ENCODE results near the gene EDRF1. TPM values are rescaled to one million over a fixed set of nuclear protein-coding genes. Genes with fewer than 3 reads are reported as not detected.

The EDRF1 gene
- polyA plus RNA-seq, 1 donor (not counting 4 experiments of a cell fraction or from before 2014, with no cell fraction given): 20.4 TPM

- no peaks in the 10 kb centered on the region for H3K27me3 ChIP-seq (ENCODE audit: control insufficient read depth, extremely low read depth, insufficient read depth, low read length)
- H3K9ac ChIP-seq (ENCODE audit: control insufficient read depth, extremely low read depth, insufficient read depth, low read length): no peak overlapping the region
- H2AFZ ChIP-seq (ENCODE audit: control insufficient read depth, low read length): no peak overlapping the region
- H3K36me3 ChIP-seq (ENCODE audit: control insufficient read depth in 2 of 2, extremely low read depth in 1 of 2, insufficient read depth in 2 of 2, low read length in 2 of 2): no peaks in the 10 kb centered on the region
- dilution Hi-C loops (cut with MboI; ENCODE audit: extremely low pct_ligation_motif_present, low sequenced_read_pairs): no loop called here
- TF ChIP-seq CTCF (optimal IDR thresholded peaks at IDR 0.05 in 1 of 3, IDR thresholded peaks at IDR 0.05 in 1 of 3, conservative IDR thresholded peaks at IDR 0.05 in 1 of 3; ENCODE audit: extremely low read depth in 1 of 3, insufficient read depth in 2 of 3, low read length in 3 of 3): no peak
- no peak for TF ChIP-seq EZH2 (IDR thresholded peaks at IDR 0.05; ENCODE audit: low read length)
- H3K9me1 ChIP-seq (ENCODE audit: control insufficient read depth, extremely low read depth, insufficient read depth, low read length): no peaks in the 10 kb centered on the region
- no peaks in the 10 kb centered on the region for H3K9me3 ChIP-seq (ENCODE audit: control insufficient read depth, low read depth, low read length)
- no peaks in the 10 kb centered on the region for H3K4me1 ChIP-seq (ENCODE audit: control insufficient read depth, extremely low read depth, insufficient read depth, low read length)
- DNase-seq (ENCODE audit: low read depth, low spot score) (no peak), FAIRE-seq (no peak)
- H3K27ac ChIP-seq (ENCODE audit: control insufficient read depth, insufficient read depth, low read length): no peak overlapping the region
- H4K20me1 ChIP-seq (ENCODE audit: control insufficient read depth, extremely low read depth, insufficient read depth, low read length): no peaks in the 10 kb centered on the region
- no peaks in the 10 kb centered on the region for H3K79me2 ChIP-seq (ENCODE audit: control insufficient read depth, insufficient read depth, low read length)
- H3K4me3 ChIP-seq (ENCODE audit: control insufficient read depth in 2 of 3, extremely low read depth in 1 of 3, insufficient read depth in 2 of 3, low read depth in 1 of 3, low read length in 3 of 3): no peak overlapping the region
- H3K4me2 ChIP-seq (ENCODE audit: control insufficient read depth, extremely low read depth, insufficient read depth, low read depth, low read length): no peak overlapping the region
Observed at GRCh38 chr10:125781374-125781773, 61.9 kb downstream of the EDRF1 start.

- Histone ChIP-seq H3K36me3 (ENCODE audit: control insufficient read depth in 2 of 2, extremely low read depth in 1 of 2, insufficient read depth in 2 of 2, low read length in 2 of 2) (no peaks in the 10 kb centered on the region), H3K9me1 (ENCODE audit: control insufficient read depth, extremely low read depth, insufficient read depth, low read length) (no peaks in the 10 kb centered on the region), H3K9ac (ENCODE audit: control insufficient read depth, extremely low read depth, insufficient read depth, low read length) (no peak overlapping the region), H3K27me3 (ENCODE audit: control insufficient read depth, extremely low read depth, insufficient read depth, low read length) (no peaks in the 10 kb centered on the region), H3K9me3 (ENCODE audit: control insufficient read depth, low read depth, low read length) (no peaks in the 10 kb centered on the region), H3K4me3 (ENCODE audit: control insufficient read depth in 2 of 3, extremely low read depth in 1 of 3, insufficient read depth in 2 of 3, low read depth in 1 of 3, low read length in 3 of 3) (no peak overlapping the region), H3K79me2 (ENCODE audit: control insufficient read depth, insufficient read depth, low read length) (no peaks in the 10 kb centered on the region), H3K4me1 (ENCODE audit: control insufficient read depth, extremely low read depth, insufficient read depth, low read length) (no peaks in the 10 kb centered on the region), H2AFZ (ENCODE audit: control insufficient read depth, low read length) (no peak overlapping the region), H4K20me1 (ENCODE audit: control insufficient read depth, extremely low read depth, insufficient read depth, low read length) (no peaks in the 10 kb centered on the region), H3K4me2 (ENCODE audit: control insufficient read depth, extremely low read depth, insufficient read depth, low read depth, low read length) (no peak overlapping the region), H3K27ac (ENCODE audit: control insufficient read depth, insufficient read depth, low read length) (no peak overlapping the region)
- DNase-seq (ENCODE audit: low read depth, low spot score) (no peak), FAIRE-seq (no peak)
- TF ChIP-seq EZH2 (IDR thresholded peaks at IDR 0.05; ENCODE audit: low read length): no peak
- no peak for TF ChIP-seq CTCF (optimal IDR thresholded peaks at IDR 0.05 in 1 of 3, IDR thresholded peaks at IDR 0.05 in 1 of 3, conservative IDR thresholded peaks at IDR 0.05 in 1 of 3; ENCODE audit: extremely low read depth in 1 of 3, insufficient read depth in 2 of 3, low read length in 3 of 3)
- dilution Hi-C loops (cut with MboI; ENCODE audit: extremely low pct_ligation_motif_present, low sequenced_read_pairs): no loop called here
Observed at GRCh38 chr10:125782054-125782453, 62.5 kb downstream of the EDRF1 start.

Measured in keratinocyte (primary cell).